WI38 (cell line): ENCODE results near the gene DNAJB14.
"Not testable (repeated sequence)": the region's sequence is repeated elsewhere in the genome, so short reads cannot be mapped to it uniquely, and the experiment has no call there.

Experiments
- H3K4me3 ChIP-seq: 2 replicates; pipeline ENCODE4 v1.5.1; 2011; ENCODE audit warnings: low read depth, mild to moderate bottlenecking, control low read depth, low read length
- TF ChIP-seq, protein P1 (sequence below): IDR thresholded peaks from 2 replicates; pipeline ENCODE4 v1.5.1; 2012; ENCODE audit warnings: low read depth, mild to moderate bottlenecking, control low read depth, low read length

Gene DNAJB14

DNA sequence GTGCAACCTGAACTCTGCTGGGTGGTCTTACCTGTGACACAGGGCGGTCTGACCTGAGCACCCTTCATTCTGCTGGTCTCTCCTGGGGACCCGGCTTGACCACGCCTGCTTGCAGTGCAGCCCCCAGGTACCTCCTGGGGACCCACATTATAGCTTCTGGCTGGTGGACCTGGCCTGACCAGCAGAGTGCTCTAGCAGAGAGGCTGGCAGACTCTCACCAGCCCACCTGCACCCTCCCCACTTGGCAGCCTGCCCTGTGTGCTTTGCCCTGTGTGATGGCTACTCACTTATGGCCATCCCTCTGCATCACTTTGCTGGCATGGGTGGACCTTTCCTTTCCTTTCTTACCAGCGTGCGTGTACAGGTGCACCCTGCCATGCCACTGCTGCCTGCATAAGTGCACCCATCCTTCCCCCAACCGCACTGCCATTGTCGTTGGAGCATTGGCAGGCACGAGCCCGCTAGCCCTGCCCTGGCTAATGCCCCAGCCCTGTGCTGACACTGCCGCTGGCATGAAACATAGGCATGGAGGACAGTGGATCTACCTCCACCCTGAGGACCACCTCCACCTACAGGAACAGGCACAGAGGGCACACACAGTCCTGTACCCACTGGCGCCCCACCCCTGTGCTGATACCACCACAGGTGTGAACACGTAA is 25.2 kb upstream of the DNAJB14 start:
- H3K4me3 ChIP-seq, result no peak overlapping the region
- TF ChIP-seq, protein P1, sequence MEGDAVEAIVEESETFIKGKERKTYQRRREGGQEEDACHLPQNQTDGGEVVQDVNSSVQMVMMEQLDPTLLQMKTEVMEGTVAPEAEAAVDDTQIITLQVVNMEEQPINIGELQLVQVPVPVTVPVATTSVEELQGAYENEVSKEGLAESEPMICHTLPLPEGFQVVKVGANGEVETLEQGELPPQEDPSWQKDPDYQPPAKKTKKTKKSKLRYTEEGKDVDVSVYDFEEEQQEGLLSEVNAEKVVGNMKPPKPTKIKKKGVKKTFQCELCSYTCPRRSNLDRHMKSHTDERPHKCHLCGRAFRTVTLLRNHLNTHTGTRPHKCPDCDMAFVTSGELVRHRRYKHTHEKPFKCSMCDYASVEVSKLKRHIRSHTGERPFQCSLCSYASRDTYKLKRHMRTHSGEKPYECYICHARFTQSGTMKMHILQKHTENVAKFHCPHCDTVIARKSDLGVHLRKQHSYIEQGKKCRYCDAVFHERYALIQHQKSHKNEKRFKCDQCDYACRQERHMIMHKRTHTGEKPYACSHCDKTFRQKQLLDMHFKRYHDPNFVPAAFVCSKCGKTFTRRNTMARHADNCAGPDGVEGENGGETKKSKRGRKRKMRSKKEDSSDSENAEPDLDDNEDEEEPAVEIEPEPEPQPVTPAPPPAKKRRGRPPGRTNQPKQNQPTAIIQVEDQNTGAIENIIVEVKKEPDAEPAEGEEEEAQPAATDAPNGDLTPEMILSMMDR, result no peak

DNA sequence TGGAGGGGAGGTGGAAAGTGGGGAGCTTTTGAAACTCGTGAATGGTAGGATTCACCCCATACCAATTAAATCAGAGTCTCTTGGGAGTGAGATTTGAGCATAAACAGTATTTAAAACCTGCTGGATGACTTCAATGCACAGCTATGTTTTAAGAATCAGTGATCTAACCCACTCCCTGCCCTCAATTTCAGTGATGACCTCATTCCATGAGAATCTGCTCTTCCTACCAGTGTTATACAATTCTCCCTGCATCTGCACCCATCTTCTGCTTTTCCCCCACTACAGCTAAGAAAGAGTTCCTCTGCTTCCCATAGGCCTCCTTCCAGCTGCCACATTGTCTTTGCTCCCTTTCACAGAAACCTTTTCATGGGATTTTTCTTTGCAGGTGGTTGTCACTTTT is 21.9 kb upstream of the DNAJB14 start:
- TF ChIP-seq, protein P1, result no peak

DNA sequence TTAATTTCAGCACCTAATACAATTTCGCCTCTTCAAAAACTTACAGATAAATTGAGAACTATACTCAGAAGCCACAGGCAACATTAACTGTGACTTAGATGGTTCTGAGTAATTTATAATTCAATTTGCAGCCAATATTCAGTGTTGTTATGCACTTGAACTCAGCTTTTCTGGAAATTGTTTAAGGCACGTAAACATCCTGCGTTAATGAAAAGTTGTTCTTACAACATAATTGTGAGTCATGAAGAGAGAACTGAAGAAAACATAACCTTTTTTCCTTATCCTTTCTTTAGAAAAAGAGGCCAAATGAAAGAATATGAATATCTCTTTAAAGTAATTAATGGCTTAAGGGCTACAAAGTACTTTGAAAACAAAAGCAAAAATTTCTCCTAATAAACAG is 20.3 kb upstream of the DNAJB14 start:
- TF ChIP-seq, protein P1, result no peak
- no peak overlapping the region for H3K4me3 ChIP-seq

More for the DNA sequence above, 21.9 kb upstream of the DNAJB14 start:
- no peak overlapping the region for H3K4me3 ChIP-seq

GRCh38 chr4:99965674-99966350 is 19.4 kb upstream of the DNAJB14 start:
- TF ChIP-seq, protein P1, result no peak
- no peak overlapping the region for H3K4me3 ChIP-seq

- H3K4me3 ChIP-seq, result no peak overlapping the region
- TF ChIP-seq, protein P1, result no peak
Measured at GRCh38 chr4:99965173-99965572, 18.8 kb upstream of the DNAJB14 start.

DNA sequence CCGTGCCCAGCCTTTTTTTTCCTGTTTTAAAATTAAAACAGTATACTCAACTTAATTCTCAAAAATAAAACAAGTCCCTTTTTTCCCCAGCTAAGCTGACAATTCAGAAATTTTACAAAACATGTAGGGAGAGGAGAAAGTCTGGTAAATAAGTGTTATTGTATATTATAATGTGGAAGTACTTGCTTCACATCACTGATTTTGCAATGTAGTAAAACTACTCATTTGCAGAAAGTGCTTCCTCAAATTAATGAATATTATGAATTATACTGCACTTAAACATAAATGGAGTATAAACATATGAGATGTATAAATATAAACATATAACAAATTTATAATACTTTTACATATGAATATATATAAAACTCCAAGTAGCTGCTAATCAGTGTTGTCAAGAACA is 15.3 kb upstream of the DNAJB14 start:
- no peak overlapping the region for H3K4me3 ChIP-seq
- TF ChIP-seq, protein P1, result no peak

DNA sequence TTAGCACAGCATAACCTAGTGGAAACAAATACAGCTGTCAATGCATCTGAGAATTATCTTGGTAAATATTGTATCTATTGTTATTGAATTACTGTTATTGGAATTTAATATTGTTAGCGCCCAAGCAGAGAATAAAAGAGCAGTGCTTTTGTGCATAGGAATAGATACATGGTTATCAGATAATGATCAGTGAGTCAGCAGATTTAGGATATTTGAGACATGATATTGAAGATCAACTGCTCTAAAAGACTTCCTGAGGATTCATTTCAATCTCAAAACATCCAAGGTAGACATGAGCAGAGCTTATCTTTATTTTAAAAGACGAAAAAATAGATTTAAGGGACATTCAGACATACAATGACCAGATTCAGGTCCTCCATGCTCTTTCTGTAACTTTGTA is 14.2 kb upstream of the DNAJB14 start:
- H3K4me3 ChIP-seq, result no peak overlapping the region
- TF ChIP-seq, protein P1, result no peak

DNA sequence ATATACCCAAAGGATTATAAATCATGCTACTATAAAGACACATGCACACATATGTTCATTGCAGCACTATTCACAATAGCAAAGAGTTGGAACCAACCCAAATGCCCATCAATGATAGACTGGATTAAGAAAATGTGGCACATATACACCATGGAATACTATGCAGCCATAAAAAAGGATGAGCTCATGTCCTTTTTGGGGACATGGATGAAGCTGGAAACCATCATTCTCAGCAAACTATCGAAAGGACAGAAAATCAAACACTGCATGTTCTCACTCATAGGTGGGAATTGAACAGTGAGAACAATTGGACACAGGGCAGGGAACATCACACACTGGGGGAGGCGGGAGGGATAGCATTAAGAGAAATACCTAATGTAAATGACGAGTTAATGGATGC is 11.8 kb upstream of the DNAJB14 start:
- not testable (repeated sequence) for H3K4me3 ChIP-seq
